ENCODE data around the gene JUND.

Gene JUND

GRCh38 chr19:18308051-18308947 lies 26.9 kb upstream of the JUND start:
- no peak for TF ChIP-seq CTCF (IDR thresholded peaks at IDR 0.05; ENCODE audit: insufficient read depth, low read depth, low read length, missing control alignments)
- no peak overlapping the region for H3K4me3 ChIP-seq (ENCODE audit: low read depth, low read length)
- no peak for DNase-seq (ENCODE audit: low read depth)

- TF ChIP-seq CTCF (IDR thresholded peaks at IDR 0.05; ENCODE audit: insufficient read depth, low read depth, low read length, missing control alignments) = no peak
- DNase-seq (ENCODE audit: low read depth) = peak; percentile 38
- no peak overlapping the region for H3K4me3 ChIP-seq (ENCODE audit: low read depth, low read length)
These were observed 25.9 kb upstream of the JUND start for GRCh38 chr19:18307271-18307681.

GRCh38 chr19:18306888-18307260 lies 25.5 kb upstream of the JUND start:
- TF ChIP-seq CTCF (IDR thresholded peaks at IDR 0.05; ENCODE audit: insufficient read depth, low read depth, low read length, missing control alignments) = no peak
- H3K4me3 ChIP-seq (ENCODE audit: low read depth, low read length) = peak overlapping the region; percentile 19
- peak; percentile 49 for DNase-seq (ENCODE audit: low read depth)

- peak overlapping the region; percentile 19 for H3K4me3 ChIP-seq (ENCODE audit: low read depth, low read length)
- no peak for TF ChIP-seq CTCF (IDR thresholded peaks at IDR 0.05; ENCODE audit: insufficient read depth, low read depth, low read length, missing control alignments)
- peak; percentile 51 for DNase-seq (ENCODE audit: low read depth)
These were observed 24.9 kb upstream of the JUND start for GRCh38 chr19:18306209-18306887.

- TF ChIP-seq CTCF (IDR thresholded peaks at IDR 0.05; ENCODE audit: insufficient read depth, low read depth, low read length, missing control alignments) = no peak
- DNase-seq (ENCODE audit: low read depth) = peak; percentile 81
- peak overlapping the region; percentile 68 for H3K4me3 ChIP-seq (ENCODE audit: low read depth, low read length)
These were observed 23.3 kb upstream of the JUND start for GRCh38 chr19:18304458-18305310.

GRCh38 chr19:18304208-18304457 lies 22.7 kb upstream of the JUND start:
- no peak for DNase-seq (ENCODE audit: low read depth)
- no peak for TF ChIP-seq CTCF (IDR thresholded peaks at IDR 0.05; ENCODE audit: insufficient read depth, low read depth, low read length, missing control alignments)
- peak overlapping the region; percentile 68 for H3K4me3 ChIP-seq (ENCODE audit: low read depth, low read length)

Measured in GM12865 (cell line).